K562 (cell line): Measurements from ENCODE around the gene CPED1. TPM values are rescaled to one million over a fixed set of nuclear protein-coding genes. Genes with fewer than 3 reads are reported as not detected.

Source experiments
- ARID1B ChIP-seq: fragments of 450-650 bp; IDR thresholded peaks from 2 replicates; pipeline ENCODE4 v1.6.1; 2016; ENCODE audit warnings: antibody characterized with exemption, mild to moderate bottlenecking, inconsistent platforms
- BDP1 ChIP-seq: IDR thresholded peaks from 3 replicates; pipeline ENCODE4 v1.6.1; 2011; ENCODE audit not compliant: insufficient read length, insufficient read depth
- BRCA1 ChIP-seq, 2 experiments: fragments of 450-650 bp in 1 of 2; sonication (generic) in 1 of 2; formaldehyde crosslinking in 1 of 2; IDR thresholded peaks; 2 replicates each; pipeline versions ENCODE4 v1.5.0 to v1.6.1; 2017 to 2020; ENCODE audit warnings: mild to moderate bottlenecking in 1 of 2, missing genetic modification reagents in 1 of 2
- FOXK2 ChIP-seq, 2 experiments: fragments of 450-650 bp; IDR thresholded peaks in 1 of 2; conservative IDR thresholded peaks in 1 of 2; 2 replicates each; pipeline ENCODE4 v1.6.1; 2016; ENCODE audit warnings: low read depth in 2 of 2, mild to moderate bottlenecking in 1 of 2
- GTF2F1 ChIP-seq: IDR thresholded peaks from 2 replicates; pipeline ENCODE4 v1.6.1; 2011; ENCODE audit warnings: low read depth, low read length, improper control_type of control experiment
- KAT8 ChIP-seq: fragments of 450-650 bp; IDR thresholded peaks from 2 replicates; pipeline ENCODE4 v1.6.1; 2016; ENCODE audit warnings: low read depth, mild to moderate bottlenecking
- MAZ ChIP-seq, 2 experiments: fragments of 450-650 bp in 1 of 2; sonication (generic) in 1 of 2; formaldehyde crosslinking; IDR thresholded peaks in 1 of 2; conservative IDR thresholded peaks in 1 of 2; 2 replicates each; pipeline versions ENCODE4 v1.4.0 to v1.5.0; 2020; ENCODE audit warnings: mild to moderate bottlenecking in 1 of 2, missing genetic modification reagents in 1 of 2
- MCM5 ChIP-seq: fragments of 450-650 bp; IDR thresholded peaks from 2 replicates; pipeline ENCODE4 v1.6.1; 2016; ENCODE audit warnings: low read depth
- MCM7 ChIP-seq, 2 experiments: fragments of 450-650 bp; IDR thresholded peaks; 2 replicates each; pipeline ENCODE4 v1.6.1; 2016 to 2018
- ZNF124 ChIP-seq: sonication (generic); formaldehyde crosslinking; IDR thresholded peaks from 2 replicates; pipeline ENCODE4 v1.8.1; 2022; ENCODE audit warnings: missing genetic modification reagents
- polyA plus RNA-seq, 8 experiments: library from polyadenylated mRNA; depleted of rRNA in 4 of 8; stranded (reverse) in 5 of 8; unstranded in 3 of 8; fragments of >200 nt; fragmentation: Nextera tagmentation in 2 of 8; fragmentation: Illumina TruSeq in 1 of 8; extraction: Ambion mirVana in 2 of 8; extraction: Trizol in 1 of 8; gene quantifications; 2 replicates each; pipeline versions ENCODE4 v1.2.1 to v1.2.3, GENCODE V29; 2011 to 2014; ENCODE audit warnings: inconsistent platforms in 1 of 8, missing spikeins in 1 of 8
- total RNA-seq, 7 experiments: library from RNA; depleted of rRNA in 6 of 7; stranded (reverse); fragments of >200 nt in 6 of 7; fragmentation: Illumina TruSeq in 2 of 7; extraction: Trizol in 2 of 7; gene quantifications; 2 replicates each; pipeline versions ENCODE4 v1.2.1 to v1.2.3, GENCODE V29; 2011 to 2021; ENCODE audit warnings: low replicate concordance in 1 of 7
- TF ChIP-seq, protein P1 (sequence below): fragments of 450-650 bp; IDR thresholded peaks from 2 replicates; pipeline ENCODE4 v1.6.1; 2016; ENCODE audit warnings: low read depth
- TF ChIP-seq, protein P2 (sequence below), 2 experiments: fragments of 150-350 bp in 1 of 2; IDR thresholded peaks; 2 replicates each; pipeline ENCODE4 v1.6.1; 2012 to 2016; ENCODE audit warnings: low read depth in 2 of 2, low read length in 2 of 2, mild to moderate bottlenecking in 1 of 2, moderate library complexity in 1 of 2
- TF ChIP-seq, protein P3 (sequence below): fragments of 250-450 bp; sonication (Bioruptor Pico); IDR thresholded peaks from 2 replicates; pipeline ENCODE4 v1.8.0; 2021; ENCODE audit warnings: moderate library complexity, mild to moderate bottlenecking, inconsistent platforms

The CPED1 gene
- total and polyA plus RNA-seq, 9 of the 15 experiments (the other 6 are each of a cell fraction or from before 2014, with no cell fraction given) = 195 to 393 (median 290) TPM

DNA sequence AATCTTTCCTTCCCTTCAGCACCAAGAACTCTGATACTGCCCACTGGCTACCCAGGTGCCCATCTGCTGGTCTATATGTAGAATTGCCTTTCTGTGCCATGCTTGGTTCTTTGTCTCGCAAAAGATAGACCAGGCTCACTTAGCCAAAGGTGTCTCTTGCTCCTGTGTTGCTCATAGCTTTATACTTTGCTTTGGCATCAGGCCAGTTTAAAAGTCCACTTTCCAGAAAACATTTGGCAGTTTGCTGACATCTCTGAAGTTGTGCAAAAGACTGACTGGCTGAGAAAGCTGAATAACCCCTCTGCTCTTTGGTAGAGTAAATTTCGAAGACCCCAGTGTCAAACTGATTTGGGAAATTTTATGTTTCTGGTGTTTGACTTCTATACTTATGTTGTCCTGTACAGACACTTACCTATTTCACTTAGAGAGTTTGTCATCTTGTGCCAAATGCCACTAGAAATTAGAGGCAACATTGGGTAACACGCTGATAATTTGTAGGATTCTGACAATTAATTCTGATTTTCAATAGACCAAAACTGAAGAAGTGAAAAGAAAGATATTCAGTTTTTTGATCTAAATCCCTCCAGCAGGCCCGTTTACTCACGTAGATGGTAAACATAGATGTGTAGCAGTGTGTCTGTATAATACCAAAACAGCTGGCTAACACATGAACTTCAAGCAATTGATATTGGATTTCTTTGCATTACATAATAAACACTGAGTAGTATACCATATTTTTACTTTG lies 91.1 kb downstream of the CPED1 start (continued):
- TF ChIP-seq, protein P1, sequence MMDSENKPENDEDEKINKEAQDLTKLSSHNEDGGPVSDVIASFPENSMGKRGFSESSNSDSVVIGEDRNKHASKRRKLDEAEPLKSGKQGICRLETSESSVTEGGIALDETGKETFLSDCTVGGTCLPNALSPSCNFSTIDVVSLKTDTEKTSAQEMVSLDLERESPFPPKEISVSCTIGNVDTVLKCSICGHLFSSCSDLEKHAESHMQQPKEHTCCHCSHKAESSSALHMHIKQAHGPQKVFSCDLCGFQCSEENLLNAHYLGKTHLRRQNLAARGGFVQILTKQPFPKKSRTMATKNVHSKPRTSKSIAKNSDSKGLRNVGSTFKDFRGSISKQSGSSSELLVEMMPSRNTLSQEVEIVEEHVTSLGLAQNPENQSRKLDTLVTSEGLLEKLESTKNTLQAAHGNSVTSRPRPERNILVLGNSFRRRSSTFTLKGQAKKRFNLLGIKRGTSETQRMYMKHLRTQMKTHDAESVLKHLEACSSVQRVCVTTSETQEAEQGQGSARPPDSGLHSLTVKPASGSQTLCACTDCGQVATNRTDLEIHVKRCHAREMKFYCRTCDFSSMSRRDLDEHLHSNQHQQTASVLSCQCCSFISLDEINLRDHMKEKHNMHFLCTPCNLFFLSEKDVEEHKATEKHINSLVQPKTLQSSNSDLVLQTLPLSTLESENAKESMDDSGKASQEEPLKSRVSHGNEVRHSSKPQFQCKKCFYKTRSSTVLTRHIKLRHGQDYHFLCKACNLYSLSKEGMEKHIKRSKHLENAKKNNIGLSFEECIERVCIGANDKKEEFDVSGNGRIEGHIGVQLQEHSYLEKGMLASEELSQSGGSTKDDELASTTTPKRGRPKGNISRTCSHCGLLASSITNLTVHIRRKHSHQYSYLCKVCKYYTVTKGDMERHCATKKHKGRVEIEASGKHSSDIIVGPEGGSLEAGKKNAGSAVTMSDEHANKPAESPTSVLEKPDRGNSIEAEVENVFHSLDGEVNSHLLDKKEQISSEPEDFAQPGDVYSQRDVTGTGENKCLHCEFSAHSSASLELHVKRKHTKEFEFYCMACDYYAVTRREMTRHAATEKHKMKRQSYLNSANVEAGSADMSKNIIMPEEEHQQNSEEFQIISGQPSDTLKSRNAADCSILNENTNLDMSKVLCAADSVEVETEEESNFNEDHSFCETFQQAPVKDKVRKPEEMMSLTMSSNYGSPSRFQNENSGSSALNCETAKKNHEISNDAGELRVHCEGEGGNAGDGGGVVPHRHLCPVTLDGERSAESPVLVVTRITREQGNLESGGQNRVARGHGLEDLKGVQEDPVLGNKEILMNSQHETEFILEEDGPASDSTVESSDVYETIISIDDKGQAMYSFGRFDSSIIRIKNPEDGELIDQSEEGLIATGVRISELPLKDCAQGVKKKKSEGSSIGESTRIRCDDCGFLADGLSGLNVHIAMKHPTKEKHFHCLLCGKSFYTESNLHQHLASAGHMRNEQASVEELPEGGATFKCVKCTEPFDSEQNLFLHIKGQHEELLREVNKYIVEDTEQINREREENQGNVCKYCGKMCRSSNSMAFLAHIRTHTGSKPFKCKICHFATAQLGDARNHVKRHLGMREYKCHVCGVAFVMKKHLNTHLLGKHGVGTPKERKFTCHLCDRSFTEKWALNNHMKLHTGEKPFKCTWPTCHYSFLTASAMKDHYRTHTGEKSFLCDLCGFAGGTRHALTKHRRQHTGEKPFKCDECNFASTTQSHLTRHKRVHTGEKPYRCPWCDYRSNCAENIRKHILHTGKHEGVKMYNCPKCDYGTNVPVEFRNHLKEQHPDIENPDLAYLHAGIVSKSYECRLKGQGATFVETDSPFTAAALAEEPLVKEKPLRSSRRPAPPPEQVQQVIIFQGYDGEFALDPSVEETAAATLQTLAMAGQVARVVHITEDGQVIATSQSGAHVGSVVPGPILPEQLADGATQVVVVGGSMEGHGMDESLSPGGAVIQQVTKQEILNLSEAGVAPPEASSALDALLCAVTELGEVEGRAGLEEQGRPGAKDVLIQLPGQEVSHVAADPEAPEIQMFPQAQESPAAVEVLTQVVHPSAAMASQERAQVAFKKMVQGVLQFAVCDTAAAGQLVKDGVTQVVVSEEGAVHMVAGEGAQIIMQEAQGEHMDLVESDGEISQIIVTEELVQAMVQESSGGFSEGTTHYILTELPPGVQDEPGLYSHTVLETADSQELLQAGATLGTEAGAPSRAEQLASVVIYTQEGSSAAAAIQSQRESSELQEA = no peak
- TF ChIP-seq MCM5 (no peak), MAZ (CRISPR knock-in tag; conservative IDR thresholded peaks at IDR 0.05 in 1 of 2, IDR thresholded peaks at IDR 0.05 in 1 of 2) (peak in 1 of 2 experiments; percentile 53; a peak in 1 of 4 replicates), ZNF124 (CRISPR knock-in tag) (no peak), BRCA1 (IDR thresholded peaks at IDR 0.05) (no peak), BRCA1 (CRISPR knock-in tag; IDR thresholded peaks at IDR 0.05) (no peak), KAT8 (no peak), BDP1 (no peak), GTF2F1 (no peak), MCM7 (IDR thresholded peaks at IDR 0.05) (no peak), FOXK2 (conservative IDR thresholded peaks at IDR 0.05 in 1 of 2, IDR thresholded peaks at IDR 0.05 in 1 of 2; ENCODE audit: low read depth in 2 of 2) (peak; percentile 21 to 52; a peak in 1 of 4 replicates), ARID1B (peak; percentile 28; the same call in 1 of the 2 replicates)
- TF ChIP-seq, protein P2, sequence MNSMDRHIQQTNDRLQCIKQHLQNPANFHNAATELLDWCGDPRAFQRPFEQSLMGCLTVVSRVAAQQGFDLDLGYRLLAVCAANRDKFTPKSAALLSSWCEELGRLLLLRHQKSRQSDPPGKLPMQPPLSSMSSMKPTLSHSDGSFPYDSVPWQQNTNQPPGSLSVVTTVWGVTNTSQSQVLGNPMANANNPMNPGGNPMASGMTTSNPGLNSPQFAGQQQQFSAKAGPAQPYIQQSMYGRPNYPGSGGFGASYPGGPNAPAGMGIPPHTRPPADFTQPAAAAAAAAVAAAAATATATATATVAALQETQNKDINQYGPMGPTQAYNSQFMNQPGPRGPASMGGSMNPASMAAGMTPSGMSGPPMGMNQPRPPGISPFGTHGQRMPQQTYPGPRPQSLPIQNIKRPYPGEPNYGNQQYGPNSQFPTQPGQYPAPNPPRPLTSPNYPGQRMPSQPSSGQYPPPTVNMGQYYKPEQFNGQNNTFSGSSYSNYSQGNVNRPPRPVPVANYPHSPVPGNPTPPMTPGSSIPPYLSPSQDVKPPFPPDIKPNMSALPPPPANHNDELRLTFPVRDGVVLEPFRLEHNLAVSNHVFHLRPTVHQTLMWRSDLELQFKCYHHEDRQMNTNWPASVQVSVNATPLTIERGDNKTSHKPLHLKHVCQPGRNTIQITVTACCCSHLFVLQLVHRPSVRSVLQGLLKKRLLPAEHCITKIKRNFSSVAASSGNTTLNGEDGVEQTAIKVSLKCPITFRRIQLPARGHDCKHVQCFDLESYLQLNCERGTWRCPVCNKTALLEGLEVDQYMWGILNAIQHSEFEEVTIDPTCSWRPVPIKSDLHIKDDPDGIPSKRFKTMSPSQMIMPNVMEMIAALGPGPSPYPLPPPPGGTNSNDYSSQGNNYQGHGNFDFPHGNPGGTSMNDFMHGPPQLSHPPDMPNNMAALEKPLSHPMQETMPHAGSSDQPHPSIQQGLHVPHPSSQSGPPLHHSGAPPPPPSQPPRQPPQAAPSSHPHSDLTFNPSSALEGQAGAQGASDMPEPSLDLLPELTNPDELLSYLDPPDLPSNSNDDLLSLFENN (IDR thresholded peaks at IDR 0.05; ENCODE audit: low read depth in 2 of 2, low read length in 2 of 2) = peak in 1 of 2 experiments; percentile 10; a peak in 1 of 4 replicates
- TF ChIP-seq, protein P3, sequence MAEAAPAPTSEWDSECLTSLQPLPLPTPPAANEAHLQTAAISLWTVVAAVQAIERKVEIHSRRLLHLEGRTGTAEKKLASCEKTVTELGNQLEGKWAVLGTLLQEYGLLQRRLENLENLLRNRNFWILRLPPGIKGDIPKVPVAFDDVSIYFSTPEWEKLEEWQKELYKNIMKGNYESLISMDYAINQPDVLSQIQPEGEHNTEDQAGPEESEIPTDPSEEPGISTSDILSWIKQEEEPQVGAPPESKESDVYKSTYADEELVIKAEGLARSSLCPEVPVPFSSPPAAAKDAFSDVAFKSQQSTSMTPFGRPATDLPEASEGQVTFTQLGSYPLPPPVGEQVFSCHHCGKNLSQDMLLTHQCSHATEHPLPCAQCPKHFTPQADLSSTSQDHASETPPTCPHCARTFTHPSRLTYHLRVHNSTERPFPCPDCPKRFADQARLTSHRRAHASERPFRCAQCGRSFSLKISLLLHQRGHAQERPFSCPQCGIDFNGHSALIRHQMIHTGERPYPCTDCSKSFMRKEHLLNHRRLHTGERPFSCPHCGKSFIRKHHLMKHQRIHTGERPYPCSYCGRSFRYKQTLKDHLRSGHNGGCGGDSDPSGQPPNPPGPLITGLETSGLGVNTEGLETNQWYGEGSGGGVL (CRISPR knock-in tag) = no peak
